AG09309 (cell line): Measurements from ENCODE around the gene WDR53.

Experiments used
- DNase-seq: peaks from one replicate; pipeline ENCODE4 v3.0.0-alpha.2; 2010; ENCODE audit warnings: low read depth
- H3K4me3 ChIP-seq: 2 replicates; pipeline ENCODE4 v1.5.1; 2011; ENCODE audit warnings: mild to moderate bottlenecking, low read depth, low read length, moderate library complexity; ENCODE audit not compliant: control insufficient read depth
- CTCF ChIP-seq: IDR thresholded peaks from 2 replicates; pipeline ENCODE4 v1.5.1; 2011; ENCODE audit warnings: mild to moderate bottlenecking, low read depth, low read length, inconsistent platforms; ENCODE audit not compliant: insufficient read depth, control insufficient read depth; ENCODE audit errors: missing control alignments

WDR53 gene

GRCh38 chr3:196506687-196507086 lies 61.7 kb downstream of the WDR53 start:
- H3K4me3 ChIP-seq, result no peak overlapping the region
- TF ChIP-seq CTCF, result no peak
- DNase-seq, result no peak

GRCh38 chr3:196504556-196504955 lies 63.8 kb downstream of the WDR53 start:
- no peak for TF ChIP-seq CTCF
- H3K4me3 ChIP-seq, result no peak overlapping the region
- DNase-seq, result no peak
